GM12878 (cell line): Measurements from ENCODE around the gene TMEM254. TPM values are rescaled to one million over a fixed set of nuclear protein-coding genes. Genes with fewer than 3 reads are reported as not detected.

Experiments
- ATAC-seq: fragments of 200-7000 bp; cut with Tn5 transposase; 3 replicates; pipeline ENCODE4 v1.9.1; 2020; ENCODE audit warnings: mild to moderate bottlenecking, moderate library complexity
- BruUV-seq: library from RNA; stranded (reverse); fragments of 400-500 nt; replicated peaks from 2 replicates; lab custom pipeline; 2021; lab: Mats Ljungman, UMichigan
- CTCF ChIA-PET: fragments of 300-600 bp; sonication (Branson Sonifier 250); formaldehyde crosslinking; extraction: SDS; loops from one replicate; lab custom pipeline; 2021; ENCODE audit warnings: inconsistent platforms; lab: Yijun Ruan, JAX
- POLR2A ChIA-PET: fragments of 350-600 bp; formaldehyde crosslinking; extraction: SDS; loops from one replicate; lab custom pipeline; 2021; ENCODE audit warnings: inconsistent platforms; lab: Charles Lee
- RAD21 ChIA-PET: fragments of 300-600 bp; sonication (Branson Sonifier 250); formaldehyde crosslinking; loops from one replicate; lab custom pipeline; 2023; ENCODE audit warnings: antibody characterized with exemption; ENCODE audit not compliant: unreplicated experiment; lab: Charles Lee
- SMC1A ChIA-PET: fragments of 300-600 bp; sonication (Branson Sonifier 250); formaldehyde crosslinking; loops from one replicate; lab custom pipeline; 2023; ENCODE audit not compliant: unreplicated experiment, uncharacterized antibody; lab: Charles Lee
- DNase-seq: peaks from one replicate; pipeline ENCODE4 v3.0.0-alpha.2; 2011; ENCODE audit warnings: low read depth, low spot score
- FAIRE-seq: peaks from 3 replicates; lab custom pipeline; 2011; peaks lifted over from hg19 to GRCh38; lab: Jason Lieb, UNC
- H2AFZ ChIP-seq: 2 replicates; pipeline ENCODE4 v1.6.0; 2011; ENCODE audit warnings: low read depth, low read length, control low read depth; ENCODE audit not compliant: control insufficient read depth
- H3K27ac ChIP-seq: 2 replicates; pipeline ENCODE4 v1.5.1; 2011; ENCODE audit warnings: control low read depth; ENCODE audit not compliant: control insufficient read depth, insufficient read depth
- H3K27me3 ChIP-seq, 2 experiments: replicated peaks in 1 of 2; 2 replicates each; pipeline versions ENCODE4 v1.6.0 to v1.6.1; 2011; ENCODE audit warnings: low read length in 1 of 2; ENCODE audit not compliant: control insufficient read depth in 2 of 2, insufficient read depth in 2 of 2
- H3K36me3 ChIP-seq, 2 experiments: 2 replicates each; pipeline ENCODE4 v1.5.1; 2011; ENCODE audit warnings: low read length in 1 of 2; ENCODE audit not compliant: control insufficient read depth in 2 of 2, insufficient read depth in 2 of 2
- H3K4me1 ChIP-seq: 2 replicates; pipeline ENCODE4 v1.6.1; 2011; ENCODE audit warnings: mild to moderate bottlenecking, low read length, moderate library complexity, mixed read lengths; ENCODE audit not compliant: control insufficient read depth, insufficient read depth
- H3K4me2 ChIP-seq: 2 replicates; pipeline ENCODE4 v1.6.0; 2011; ENCODE audit warnings: control low read depth; ENCODE audit not compliant: control insufficient read depth, insufficient read depth
- H3K4me3 ChIP-seq: fragments of 200-600 bp; sonication (generic); 2 replicates; pipeline ENCODE4 v1.5.1; 2016
- H3K79me2 ChIP-seq: 2 replicates; pipeline ENCODE4 v1.6.0; 2011; ENCODE audit warnings: low read length; ENCODE audit not compliant: control insufficient read depth, insufficient read depth
- H3K9ac ChIP-seq: 2 replicates; pipeline ENCODE4 v1.8.0; 2011; ENCODE audit warnings: low read length, control low read depth, mixed read lengths; ENCODE audit not compliant: control insufficient read depth, insufficient read depth
- H3K9me3 ChIP-seq: replicated peaks from 3 replicates; pipeline ENCODE4 v1.5.1; 2011; ENCODE audit warnings: mild to moderate bottlenecking, low read length; ENCODE audit not compliant: control insufficient read depth, insufficient read depth
- H4K20me1 ChIP-seq: 2 replicates; pipeline ENCODE4 v1.6.0; 2011; ENCODE audit not compliant: control insufficient read depth, insufficient read depth
- ATF7 ChIP-seq: fragments of 450-650 bp; IDR thresholded peaks from 2 replicates; pipeline ENCODE4 v1.6.1; 2016; ENCODE audit warnings: low read depth, mild to moderate bottlenecking
- CREB1 ChIP-seq: IDR thresholded peaks from 2 replicates; pipeline ENCODE4 v1.6.1; 2012; ENCODE audit warnings: low read depth, mild to moderate bottlenecking, inconsistent platforms
- MYB ChIP-seq: fragments of 150-350 bp; IDR thresholded peaks from 2 replicates; pipeline ENCODE4 v1.6.1; 2014; ENCODE audit warnings: mild to moderate bottlenecking, low read depth, low read length, borderline replicate concordance
- NFIC ChIP-seq: IDR thresholded peaks from 2 replicates; pipeline ENCODE4 v1.6.1; 2012; ENCODE audit warnings: low read depth, mild to moderate bottlenecking, inconsistent platforms, low read length, moderate library complexity
- PML ChIP-seq: IDR thresholded peaks from 2 replicates; pipeline ENCODE4 v1.6.1; 2012; ENCODE audit warnings: low read length, inconsistent platforms
- RBBP5 ChIP-seq: fragments of 200-600 bp; sonication (generic); conservative IDR thresholded peaks from 2 replicates; pipeline ENCODE4 v1.6.1; 2016
- RFX5 ChIP-seq: IDR thresholded peaks from 2 replicates; pipeline ENCODE4 v1.6.1; 2011; ENCODE audit warnings: low read depth, low read length, improper control_type of control experiment
- ZNF217 ChIP-seq: fragments of 450-650 bp; IDR thresholded peaks from 2 replicates; pipeline ENCODE4 v1.6.1; 2017; ENCODE audit warnings: antibody characterized with exemption, mild to moderate bottlenecking
- WGBS: methylation state at CpG from one replicate; pipeline ENCODE4 v1.1.6; 2016; ENCODE audit warnings: low lambda C conversion rate; ENCODE audit not compliant: insufficient replicate concordance, insufficient coverage; ENCODE audit errors: missing lambda C conversion rate; 5-methylcytosine and 5-hydroxymethylcytosine counted together
- in situ Hi-C: fragments of 300-500 bp; cut with MboI; formaldehyde crosslinking; loops from 9 replicates; pipeline ENCODE4 v1.14.3; 2018; ENCODE audit warnings: mixed read lengths
- intact Hi-C: fragments of 100-400 bp; cut with micrococcal nuclease; formaldehyde crosslinking; loops from one replicate; pipeline ENCODE4 v1.14.2; 2022; ENCODE audit not compliant: unreplicated experiment
- polyA plus RNA-seq, 11 experiments: library from polyadenylated mRNA; depleted of rRNA in 4 of 11; unstranded in 6 of 11; stranded (reverse) in 5 of 11; fragments of >200 nt; fragmentation: Nextera tagmentation in 4 of 11; fragmentation: Illumina TruSeq in 1 of 11; extraction: Ambion mirVana in 4 of 11; extraction: Trizol in 1 of 11; gene quantifications; 1 replicate in 1 of 11; 2 replicates in 10 of 11; pipeline versions ENCODE4 v1.2.1 to v1.2.3, GENCODE V29; 2011 to 2016; ENCODE audit warnings: inconsistent platforms in 2 of 11, missing spikeins in 2 of 11, low read depth in 1 of 11
- total RNA-seq, 4 experiments: library from RNA; depleted of rRNA in 3 of 4; stranded (reverse); fragments of >200 nt in 3 of 4; fragmentation: Illumina TruSeq in 1 of 4; extraction: Trizol in 1 of 4; gene quantifications; 2 replicates each; pipeline versions ENCODE4 v1.2.1 to v1.2.3, GENCODE V29; 2013 to 2021
- TF ChIP-seq, protein P1 (sequence below): fragments of 450-650 bp; IDR thresholded peaks from 2 replicates; pipeline ENCODE4 v1.6.1; 2017; ENCODE audit warnings: antibody characterized with exemption, mild to moderate bottlenecking, moderate library complexity

The TMEM254 gene
- total and polyA plus RNA-seq, 10 of the 15 experiments (the other 5 are each of a cell fraction or from before 2014, with no cell fraction given) = 5.6 to 29.0 (median 13.1) TPM

DNA sequence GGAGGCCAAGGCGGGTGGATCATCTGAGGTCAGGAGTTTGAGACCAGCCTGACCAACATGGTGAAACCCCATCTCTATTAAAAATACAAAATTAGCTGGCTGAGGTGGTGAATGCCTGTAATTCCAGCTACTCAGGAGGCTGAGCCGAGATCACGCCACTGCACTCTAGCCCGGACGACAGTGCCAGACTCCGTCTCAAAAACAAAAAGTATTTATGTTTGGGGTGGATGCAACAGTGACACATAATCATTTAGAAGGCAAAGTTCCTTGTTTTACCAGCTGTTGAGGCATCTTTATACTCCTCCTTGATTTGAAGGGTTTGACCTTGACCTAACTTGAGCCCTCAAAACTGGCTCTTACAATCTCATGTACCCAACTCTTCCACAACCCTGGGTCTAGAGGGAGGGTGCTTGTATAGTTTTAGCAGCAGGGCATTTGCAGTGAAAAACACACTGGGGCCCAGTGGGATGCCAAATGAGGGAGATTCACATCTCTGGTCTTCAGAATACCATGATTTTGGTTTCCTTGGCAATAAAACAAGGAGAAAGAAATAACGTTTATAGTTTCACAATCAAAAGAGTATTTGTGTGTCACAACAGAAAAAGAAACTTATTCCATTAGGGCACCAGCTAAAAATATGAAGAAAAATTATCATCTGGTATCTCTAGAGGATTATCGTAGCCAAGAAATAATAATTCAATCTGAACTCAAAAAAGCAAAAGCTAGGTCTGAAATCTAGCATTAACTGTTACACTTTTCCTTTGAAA is 14.2 kb upstream of the TMEM254 start:
- Histone ChIP-seq H3K27me3 (no peaks in the 10 kb centered on the region), H3K4me2 (no peak overlapping the region), H3K27ac (no peak overlapping the region), H3K36me3 (no peaks in the 10 kb centered on the region), H3K9me3 (no peaks in the 10 kb centered on the region), H3K4me1 (no peaks in the 10 kb centered on the region), H2AFZ (no peak overlapping the region), H3K4me3 (no peak overlapping the region), H3K79me2 (no peaks in the 10 kb centered on the region), H3K9ac (no peak overlapping the region), H4K20me1 (no peaks in the 10 kb centered on the region)
- in situ Hi-C loops = no loop called here
- RAD21 ChIA-PET = no interaction called here
- intact Hi-C loops = no loop called here
- DNase-seq (no peak), FAIRE-seq (no peak), ATAC-seq (no peak)
- BruUV-seq = no TSS peak
- POLR2A ChIA-PET = no interaction called here
- SMC1A ChIA-PET = no interaction called here
- CTCF ChIA-PET = interaction anchor here (1.0 to 1.4 kb wide), 3 partner anchors 14 to 197 kb away, joined by 3 read pairs; no protein-coding TSS in a partner anchor
- TF ChIP-seq ZNF217 (no peak), CREB1 (no peak), RBBP5 (no peak), PML (no peak), ATF7 (no peak), RFX5 (no peak), NFIC (no peak), MYB (no peak)
- TF ChIP-seq, protein P1, sequence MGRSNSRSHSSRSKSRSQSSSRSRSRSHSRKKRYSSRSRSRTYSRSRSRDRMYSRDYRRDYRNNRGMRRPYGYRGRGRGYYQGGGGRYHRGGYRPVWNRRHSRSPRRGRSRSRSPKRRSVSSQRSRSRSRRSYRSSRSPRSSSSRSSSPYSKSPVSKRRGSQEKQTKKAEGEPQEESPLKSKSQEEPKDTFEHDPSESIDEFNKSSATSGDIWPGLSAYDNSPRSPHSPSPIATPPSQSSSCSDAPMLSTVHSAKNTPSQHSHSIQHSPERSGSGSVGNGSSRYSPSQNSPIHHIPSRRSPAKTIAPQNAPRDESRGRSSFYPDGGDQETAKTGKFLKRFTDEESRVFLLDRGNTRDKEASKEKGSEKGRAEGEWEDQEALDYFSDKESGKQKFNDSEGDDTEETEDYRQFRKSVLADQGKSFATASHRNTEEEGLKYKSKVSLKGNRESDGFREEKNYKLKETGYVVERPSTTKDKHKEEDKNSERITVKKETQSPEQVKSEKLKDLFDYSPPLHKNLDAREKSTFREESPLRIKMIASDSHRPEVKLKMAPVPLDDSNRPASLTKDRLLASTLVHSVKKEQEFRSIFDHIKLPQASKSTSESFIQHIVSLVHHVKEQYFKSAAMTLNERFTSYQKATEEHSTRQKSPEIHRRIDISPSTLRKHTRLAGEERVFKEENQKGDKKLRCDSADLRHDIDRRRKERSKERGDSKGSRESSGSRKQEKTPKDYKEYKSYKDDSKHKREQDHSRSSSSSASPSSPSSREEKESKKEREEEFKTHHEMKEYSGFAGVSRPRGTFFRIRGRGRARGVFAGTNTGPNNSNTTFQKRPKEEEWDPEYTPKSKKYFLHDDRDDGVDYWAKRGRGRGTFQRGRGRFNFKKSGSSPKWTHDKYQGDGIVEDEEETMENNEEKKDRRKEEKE = no peak
- 67% methylated on average over 8 of the region's 8 CpGs for WGBS
